ENCODE measurements around the gene VWA5A.
A peak's percentile ranks its signal among the peaks of the same experiment; 100 is the strongest.
"Not testable (repeated sequence)": the region's sequence is repeated elsewhere in the genome, so short reads cannot be mapped to it uniquely, and the experiment has no call there.

Gene VWA5A

GRCh38 chr11:124123622-124124021 is 8.4 kb downstream of the VWA5A start:
- TF ChIP-seq CTCF (conservative IDR thresholded peaks at IDR 0.05; ENCODE audit: low read depth, low read length) = peak; percentile 19

GRCh38 chr11:124127134-124127533 is 11.9 kb downstream of the VWA5A start:
- not testable (repeated sequence) for DNase-seq (ENCODE audit: low read depth); H3K4me3 ChIP-seq (ENCODE audit: low read depth, low read length)

More at GRCh38 chr11:124123622-124124021, 8.4 kb downstream of the VWA5A start:
- no peak overlapping the region for H3K4me3 ChIP-seq (ENCODE audit: low read depth, low read length)
- peak; percentile 3 for DNase-seq (ENCODE audit: low read depth)

GRCh38 chr11:124143034-124143433 is 27.8 kb downstream of the VWA5A start:
- H3K4me3 ChIP-seq (ENCODE audit: low read depth, low read length) = no peak overlapping the region
- DNase-seq (ENCODE audit: low read depth) = no peak
- TF ChIP-seq CTCF (conservative IDR thresholded peaks at IDR 0.05; ENCODE audit: low read depth, low read length) = no peak

- H3K4me3 ChIP-seq (ENCODE audit: low read depth, low read length) = no peak overlapping the region
- DNase-seq (ENCODE audit: low read depth) = no peak
- TF ChIP-seq CTCF (conservative IDR thresholded peaks at IDR 0.05; ENCODE audit: low read depth, low read length) = no peak
These were observed 32.7 kb downstream of the VWA5A start for GRCh38 chr11:124147951-124148350.

DNA sequence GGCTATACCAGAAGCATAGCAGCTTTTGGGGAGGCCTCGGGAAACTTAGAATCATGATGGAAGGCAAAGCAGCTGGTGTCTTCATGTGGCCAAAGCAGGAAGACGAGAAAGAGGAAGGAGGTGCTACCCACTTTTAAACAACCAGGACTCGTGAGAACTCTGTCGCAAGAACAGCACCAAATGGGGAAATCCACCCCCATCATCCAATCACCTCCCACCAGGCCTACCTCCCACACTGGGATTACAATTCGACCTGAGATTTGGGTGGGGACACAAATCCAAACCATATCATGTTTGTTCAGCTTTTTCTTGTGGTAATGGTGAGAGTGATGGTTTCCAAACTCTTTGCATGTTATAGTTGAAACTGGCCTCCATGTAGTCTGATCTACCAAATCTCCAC is 35.4 kb downstream of the VWA5A start:
- no peak for DNase-seq (ENCODE audit: low read depth)
- TF ChIP-seq CTCF (conservative IDR thresholded peaks at IDR 0.05; ENCODE audit: low read depth, low read length) = no peak
- H3K4me3 ChIP-seq (ENCODE audit: low read depth, low read length) = no peak overlapping the region

- no peak for DNase-seq (ENCODE audit: low read depth)
- no peak for TF ChIP-seq CTCF (conservative IDR thresholded peaks at IDR 0.05; ENCODE audit: low read depth, low read length)
- H3K4me3 ChIP-seq (ENCODE audit: low read depth, low read length) = no peak overlapping the region
These were observed 37.6 kb downstream of the VWA5A start for GRCh38 chr11:124152770-124153407.

DNA sequence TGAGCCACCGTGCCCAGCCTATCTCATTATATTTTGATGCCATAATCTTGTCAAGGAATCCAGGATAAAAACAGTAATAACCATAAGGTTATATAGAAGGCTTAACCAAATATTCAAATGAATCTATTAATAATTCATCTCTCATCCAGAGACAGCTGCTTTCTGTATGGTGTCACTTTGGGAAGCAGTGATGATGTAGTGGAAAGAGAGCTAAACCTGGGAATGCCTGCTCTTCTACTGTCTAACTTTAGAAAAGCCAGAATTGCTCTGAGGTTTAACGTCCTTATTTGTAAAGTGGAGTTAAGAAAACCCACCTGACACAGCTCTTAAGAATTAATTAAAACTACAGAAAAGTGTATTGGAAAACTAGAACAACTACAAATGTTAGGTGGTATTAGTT is 38.6 kb downstream of the VWA5A start:
- no peak overlapping the region for H3K4me3 ChIP-seq (ENCODE audit: low read depth, low read length)
- no peak for TF ChIP-seq CTCF (conservative IDR thresholded peaks at IDR 0.05; ENCODE audit: low read depth, low read length)
- no peak for DNase-seq (ENCODE audit: low read depth)

Measured in choroid plexus epithelial cell (primary cell).